Measurements from ENCODE around the gene SLC6A6. TPM values are rescaled to one million over a fixed set of nuclear protein-coding genes. Genes with fewer than 3 reads are reported as not detected.

The SLC6A6 gene
- total and polyA plus RNA-seq, 10 of the 15 experiments (the other 5 are each of a cell fraction or from before 2014, with no cell fraction given) = 5.6 to 47.0 (median 20.2) TPM

DNA sequence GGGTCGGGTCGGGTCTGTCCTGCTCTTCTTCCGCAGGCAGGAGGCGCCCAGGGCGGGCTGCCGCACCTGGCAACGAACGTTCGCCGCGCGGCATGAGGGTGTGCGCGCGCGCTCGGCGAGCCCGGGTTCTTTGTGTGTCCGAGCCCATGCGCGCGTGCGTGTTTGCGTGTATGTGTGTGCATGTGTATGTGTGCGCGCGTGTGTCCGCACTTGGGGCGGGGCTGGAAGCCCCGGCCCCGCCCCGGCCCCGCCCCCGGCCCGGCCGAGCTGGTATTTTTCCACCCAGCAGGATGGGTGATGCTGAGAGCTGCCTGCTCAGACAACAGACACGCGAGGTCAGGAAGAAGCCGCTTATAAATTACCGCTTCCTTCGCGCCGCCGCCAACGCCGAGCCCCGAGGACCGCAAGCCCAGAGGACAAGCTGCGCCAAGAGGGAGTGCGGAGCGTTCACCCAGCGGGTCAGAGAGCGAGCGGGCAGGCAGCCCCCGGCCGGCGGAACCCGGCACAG is at the start of gene SLC6A6 (continued):
- TF ChIP-seq, protein P1, sequence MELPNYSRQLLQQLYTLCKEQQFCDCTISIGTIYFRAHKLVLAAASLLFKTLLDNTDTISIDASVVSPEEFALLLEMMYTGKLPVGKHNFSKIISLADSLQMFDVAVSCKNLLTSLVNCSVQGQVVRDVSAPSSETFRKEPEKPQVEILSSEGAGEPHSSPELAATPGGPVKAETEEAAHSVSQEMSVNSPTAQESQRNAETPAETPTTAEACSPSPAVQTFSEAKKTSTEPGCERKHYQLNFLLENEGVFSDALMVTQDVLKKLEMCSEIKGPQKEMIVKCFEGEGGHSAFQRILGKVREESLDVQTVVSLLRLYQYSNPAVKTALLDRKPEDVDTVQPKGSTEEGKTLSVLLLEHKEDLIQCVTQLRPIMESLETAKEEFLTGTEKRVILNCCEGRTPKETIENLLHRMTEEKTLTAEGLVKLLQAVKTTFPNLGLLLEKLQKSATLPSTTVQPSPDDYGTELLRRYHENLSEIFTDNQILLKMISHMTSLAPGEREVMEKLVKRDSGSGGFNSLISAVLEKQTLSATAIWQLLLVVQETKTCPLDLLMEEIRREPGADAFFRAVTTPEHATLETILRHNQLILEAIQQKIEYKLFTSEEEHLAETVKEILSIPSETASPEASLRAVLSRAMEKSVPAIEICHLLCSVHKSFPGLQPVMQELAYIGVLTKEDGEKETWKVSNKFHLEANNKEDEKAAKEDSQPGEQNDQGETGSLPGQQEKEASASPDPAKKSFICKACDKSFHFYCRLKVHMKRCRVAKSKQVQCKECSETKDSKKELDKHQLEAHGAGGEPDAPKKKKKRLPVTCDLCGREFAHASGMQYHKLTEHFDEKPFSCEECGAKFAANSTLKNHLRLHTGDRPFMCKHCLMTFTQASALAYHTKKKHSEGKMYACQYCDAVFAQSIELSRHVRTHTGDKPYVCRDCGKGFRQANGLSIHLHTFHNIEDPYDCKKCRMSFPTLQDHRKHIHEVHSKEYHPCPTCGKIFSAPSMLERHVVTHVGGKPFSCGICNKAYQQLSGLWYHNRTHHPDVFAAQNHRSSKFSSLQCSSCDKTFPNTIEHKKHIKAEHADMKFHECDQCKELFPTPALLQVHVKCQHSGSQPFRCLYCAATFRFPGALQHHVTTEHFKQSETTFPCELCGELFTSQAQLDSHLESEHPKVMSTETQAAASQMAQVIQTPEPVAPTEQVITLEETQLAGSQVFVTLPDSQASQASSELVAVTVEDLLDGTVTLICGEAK (IDR thresholded peaks at IDR 0.05; ENCODE audit: borderline replicate concordance) = no peak
- TF ChIP-seq, protein P2, sequence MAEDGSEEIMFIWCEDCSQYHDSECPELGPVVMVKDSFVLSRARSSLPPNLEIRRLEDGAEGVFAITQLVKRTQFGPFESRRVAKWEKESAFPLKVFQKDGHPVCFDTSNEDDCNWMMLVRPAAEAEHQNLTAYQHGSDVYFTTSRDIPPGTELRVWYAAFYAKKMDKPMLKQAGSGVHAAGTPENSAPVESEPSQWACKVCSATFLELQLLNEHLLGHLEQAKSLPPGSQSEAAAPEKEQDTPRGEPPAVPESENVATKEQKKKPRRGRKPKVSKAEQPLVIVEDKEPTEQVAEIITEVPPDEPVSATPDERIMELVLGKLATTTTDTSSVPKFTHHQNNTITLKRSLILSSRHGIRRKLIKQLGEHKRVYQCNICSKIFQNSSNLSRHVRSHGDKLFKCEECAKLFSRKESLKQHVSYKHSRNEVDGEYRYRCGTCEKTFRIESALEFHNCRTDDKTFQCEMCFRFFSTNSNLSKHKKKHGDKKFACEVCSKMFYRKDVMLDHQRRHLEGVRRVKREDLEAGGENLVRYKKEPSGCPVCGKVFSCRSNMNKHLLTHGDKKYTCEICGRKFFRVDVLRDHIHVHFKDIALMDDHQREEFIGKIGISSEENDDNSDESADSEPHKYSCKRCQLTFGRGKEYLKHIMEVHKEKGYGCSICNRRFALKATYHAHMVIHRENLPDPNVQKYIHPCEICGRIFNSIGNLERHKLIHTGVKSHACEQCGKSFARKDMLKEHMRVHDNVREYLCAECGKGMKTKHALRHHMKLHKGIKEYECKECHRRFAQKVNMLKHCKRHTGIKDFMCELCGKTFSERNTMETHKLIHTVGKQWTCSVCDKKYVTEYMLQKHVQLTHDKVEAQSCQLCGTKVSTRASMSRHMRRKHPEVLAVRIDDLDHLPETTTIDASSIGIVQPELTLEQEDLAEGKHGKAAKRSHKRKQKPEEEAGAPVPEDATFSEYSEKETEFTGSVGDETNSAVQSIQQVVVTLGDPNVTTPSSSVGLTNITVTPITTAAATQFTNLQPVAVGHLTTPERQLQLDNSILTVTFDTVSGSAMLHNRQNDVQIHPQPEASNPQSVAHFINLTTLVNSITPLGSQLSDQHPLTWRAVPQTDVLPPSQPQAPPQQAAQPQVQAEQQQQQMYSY (CRISPR knock-in tag; IDR thresholded peaks at IDR 0.05) = no peak
- TF ChIP-seq, protein P3, sequence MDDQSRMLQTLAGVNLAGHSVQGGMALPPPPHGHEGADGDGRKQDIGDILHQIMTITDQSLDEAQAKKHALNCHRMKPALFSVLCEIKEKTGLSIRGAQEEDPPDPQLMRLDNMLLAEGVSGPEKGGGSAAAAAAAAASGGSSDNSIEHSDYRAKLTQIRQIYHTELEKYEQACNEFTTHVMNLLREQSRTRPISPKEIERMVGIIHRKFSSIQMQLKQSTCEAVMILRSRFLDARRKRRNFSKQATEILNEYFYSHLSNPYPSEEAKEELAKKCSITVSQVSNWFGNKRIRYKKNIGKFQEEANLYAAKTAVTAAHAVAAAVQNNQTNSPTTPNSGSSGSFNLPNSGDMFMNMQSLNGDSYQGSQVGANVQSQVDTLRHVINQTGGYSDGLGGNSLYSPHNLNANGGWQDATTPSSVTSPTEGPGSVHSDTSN (IDR thresholded peaks at IDR 0.05; ENCODE audit: insufficient replicate concordance, low read depth, low read length) = no peak
- peak; percentile 67; the same call in 1 of the 2 replicates for TF ChIP-seq CREB1 (IDR thresholded peaks at IDR 0.05; ENCODE audit: low read depth)
- TF ChIP-seq, protein P4, sequence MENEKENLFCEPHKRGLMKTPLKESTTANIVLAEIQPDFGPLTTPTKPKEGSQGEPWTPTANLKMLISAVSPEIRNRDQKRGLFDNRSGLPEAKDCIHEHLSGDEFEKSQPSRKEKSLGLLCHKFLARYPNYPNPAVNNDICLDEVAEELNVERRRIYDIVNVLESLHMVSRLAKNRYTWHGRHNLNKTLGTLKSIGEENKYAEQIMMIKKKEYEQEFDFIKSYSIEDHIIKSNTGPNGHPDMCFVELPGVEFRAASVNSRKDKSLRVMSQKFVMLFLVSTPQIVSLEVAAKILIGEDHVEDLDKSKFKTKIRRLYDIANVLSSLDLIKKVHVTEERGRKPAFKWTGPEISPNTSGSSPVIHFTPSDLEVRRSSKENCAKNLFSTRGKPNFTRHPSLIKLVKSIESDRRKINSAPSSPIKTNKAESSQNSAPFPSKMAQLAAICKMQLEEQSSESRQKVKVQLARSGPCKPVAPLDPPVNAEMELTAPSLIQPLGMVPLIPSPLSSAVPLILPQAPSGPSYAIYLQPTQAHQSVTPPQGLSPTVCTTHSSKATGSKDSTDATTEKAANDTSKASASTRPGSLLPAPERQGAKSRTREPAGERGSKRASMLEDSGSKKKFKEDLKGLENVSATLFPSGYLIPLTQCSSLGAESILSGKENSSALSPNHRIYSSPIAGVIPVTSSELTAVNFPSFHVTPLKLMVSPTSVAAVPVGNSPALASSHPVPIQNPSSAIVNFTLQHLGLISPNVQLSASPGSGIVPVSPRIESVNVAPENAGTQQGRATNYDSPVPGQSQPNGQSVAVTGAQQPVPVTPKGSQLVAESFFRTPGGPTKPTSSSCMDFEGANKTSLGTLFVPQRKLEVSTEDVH (IDR thresholded peaks at IDR 0.05; ENCODE audit: low read depth, partially characterized antibody) = no peak
- TF ChIP-seq ESRRA (IDR thresholded peaks at IDR 0.05; ENCODE audit: low read length) = no peak
- TF ChIP-seq ZBED1 (IDR thresholded peaks at IDR 0.05; ENCODE audit: borderline replicate concordance) = no peak
- TF ChIP-seq ASH2L (IDR thresholded peaks at IDR 0.05; ENCODE audit: borderline replicate concordance, low read depth) = no peak
- TF ChIP-seq RBBP5 (conservative IDR thresholded peaks at IDR 0.05) = no peak
- no peak for TF ChIP-seq BRCA1 (IDR thresholded peaks at IDR 0.05; ENCODE audit: low read depth, low read length)
- TF ChIP-seq TCF3 (IDR thresholded peaks at IDR 0.05; ENCODE audit: borderline replicate concordance, insufficient read depth, low read depth, low read length) = peak; percentile 46; the same call in 1 of the 2 replicates
- no peak for TF ChIP-seq SIX5 (IDR thresholded peaks at IDR 0.05; ENCODE audit: low read depth, low read length, severe bottlenecking)
- TF ChIP-seq, protein P5, sequence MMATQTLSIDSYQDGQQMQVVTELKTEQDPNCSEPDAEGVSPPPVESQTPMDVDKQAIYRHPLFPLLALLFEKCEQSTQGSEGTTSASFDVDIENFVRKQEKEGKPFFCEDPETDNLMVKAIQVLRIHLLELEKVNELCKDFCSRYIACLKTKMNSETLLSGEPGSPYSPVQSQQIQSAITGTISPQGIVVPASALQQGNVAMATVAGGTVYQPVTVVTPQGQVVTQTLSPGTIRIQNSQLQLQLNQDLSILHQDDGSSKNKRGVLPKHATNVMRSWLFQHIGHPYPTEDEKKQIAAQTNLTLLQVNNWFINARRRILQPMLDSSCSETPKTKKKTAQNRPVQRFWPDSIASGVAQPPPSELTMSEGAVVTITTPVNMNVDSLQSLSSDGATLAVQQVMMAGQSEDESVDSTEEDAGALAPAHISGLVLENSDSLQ (IDR thresholded peaks at IDR 0.05) = no peak
- TF ChIP-seq RB1 (IDR thresholded peaks at IDR 0.05; ENCODE audit: borderline replicate concordance) = peak; percentile 77; the same call in 1 of the 2 replicates

All from GM12878 (cell line).